ENCODE data around the gene SETD9.

DNA sequence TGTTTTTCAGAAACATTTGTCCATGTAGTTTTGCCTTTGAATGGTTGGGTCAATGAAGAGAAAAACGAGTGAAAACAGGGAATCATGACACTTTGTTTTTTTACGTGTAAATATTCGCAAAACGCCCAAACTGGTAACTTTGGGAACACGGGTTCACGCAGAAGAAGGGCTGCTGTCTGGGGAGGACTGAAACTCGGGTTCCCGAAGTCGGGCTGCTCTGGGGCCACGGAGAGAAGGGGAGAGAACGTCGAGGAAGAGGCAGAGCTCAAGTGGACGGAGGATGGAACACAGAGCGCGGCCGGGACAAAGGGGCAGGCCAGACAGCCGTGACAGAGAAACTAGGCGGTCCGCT lies 478 bp upstream of the SETD9 start:
- no peak for TF ChIP-seq CTCF (IDR thresholded peaks at IDR 0.05 in 8 of 11, conservative IDR thresholded peaks at IDR 0.05 in 3 of 11)
- TF ChIP-seq POLR2A (IDR thresholded peaks at IDR 0.05): no peak

Data from spleen (tissue), 7 donors.